Cardiac fibroblast (primary cell): Measurements from ENCODE around the gene SEZ6.

Source experiments
- DNase-seq, 2 donors: peaks; one replicate each; pipeline versions ENCODE4 v3.0.0 to v3.0.0-alpha.2; 2010; ENCODE audit warnings: low read depth in 2 of 2
- H3K4me3 ChIP-seq, 2 donors: replicated peaks in 1 of 2; 1 replicate in 1 of 2; 2 replicates in 1 of 2; pipeline ENCODE4 v1.5.1; 2011; ENCODE audit warnings: low read depth in 2 of 2, low read length in 2 of 2, mild to moderate bottlenecking in 2 of 2, moderate library complexity in 1 of 2
- TF ChIP-seq, protein P1 (sequence below): IDR thresholded peaks from one replicate; pipeline ENCODE4 v1.5.1; 2011; ENCODE audit warnings: low read depth, mild to moderate bottlenecking, low read length, inconsistent platforms

SEZ6 gene

DNA sequence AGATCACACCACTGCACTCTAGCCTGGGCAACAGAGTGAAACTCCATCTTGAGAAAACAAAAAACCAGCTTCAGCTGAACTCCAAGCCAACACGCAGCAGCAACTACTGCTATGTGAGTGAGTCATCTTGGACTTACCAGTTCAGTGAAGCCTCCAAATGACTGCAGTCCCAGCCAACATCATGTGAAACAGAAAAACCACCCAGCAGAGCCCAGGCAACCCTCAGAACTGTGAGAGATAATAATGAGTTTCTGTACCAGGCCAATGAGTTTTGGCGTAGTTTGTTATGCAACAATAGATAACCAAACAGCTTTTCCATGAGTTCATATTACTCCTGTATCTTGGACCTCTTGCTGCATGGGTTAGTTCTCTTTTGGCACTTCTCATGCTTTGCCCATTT, 77.8 kb downstream of the SEZ6 start:
- DNase-seq: peak in 1 of 2 donors; percentile 70
- H3K4me3 ChIP-seq: no peak overlapping the region
- TF ChIP-seq, protein P1, sequence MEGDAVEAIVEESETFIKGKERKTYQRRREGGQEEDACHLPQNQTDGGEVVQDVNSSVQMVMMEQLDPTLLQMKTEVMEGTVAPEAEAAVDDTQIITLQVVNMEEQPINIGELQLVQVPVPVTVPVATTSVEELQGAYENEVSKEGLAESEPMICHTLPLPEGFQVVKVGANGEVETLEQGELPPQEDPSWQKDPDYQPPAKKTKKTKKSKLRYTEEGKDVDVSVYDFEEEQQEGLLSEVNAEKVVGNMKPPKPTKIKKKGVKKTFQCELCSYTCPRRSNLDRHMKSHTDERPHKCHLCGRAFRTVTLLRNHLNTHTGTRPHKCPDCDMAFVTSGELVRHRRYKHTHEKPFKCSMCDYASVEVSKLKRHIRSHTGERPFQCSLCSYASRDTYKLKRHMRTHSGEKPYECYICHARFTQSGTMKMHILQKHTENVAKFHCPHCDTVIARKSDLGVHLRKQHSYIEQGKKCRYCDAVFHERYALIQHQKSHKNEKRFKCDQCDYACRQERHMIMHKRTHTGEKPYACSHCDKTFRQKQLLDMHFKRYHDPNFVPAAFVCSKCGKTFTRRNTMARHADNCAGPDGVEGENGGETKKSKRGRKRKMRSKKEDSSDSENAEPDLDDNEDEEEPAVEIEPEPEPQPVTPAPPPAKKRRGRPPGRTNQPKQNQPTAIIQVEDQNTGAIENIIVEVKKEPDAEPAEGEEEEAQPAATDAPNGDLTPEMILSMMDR: no peak

DNA sequence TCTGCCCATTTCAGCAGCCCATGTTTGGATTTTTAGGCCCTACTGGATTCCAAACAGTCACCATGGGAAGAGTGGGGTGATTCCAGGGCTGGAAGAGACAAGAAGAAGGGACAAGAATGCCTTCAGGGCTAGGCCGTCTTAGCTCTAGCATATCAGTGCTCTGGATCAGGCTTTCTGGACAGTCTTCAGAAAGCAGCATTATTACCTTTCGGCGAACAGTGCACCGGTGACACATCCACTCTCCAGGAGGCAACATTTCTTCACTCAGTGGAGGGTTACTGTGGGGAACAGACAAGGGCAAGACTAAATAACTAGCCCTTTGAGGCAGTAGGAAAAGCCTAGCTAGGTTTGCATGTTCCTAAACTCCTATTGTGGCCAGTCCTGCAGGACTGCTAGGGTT, 79.0 kb downstream of the SEZ6 start:
- DNase-seq: no peak

DNA sequence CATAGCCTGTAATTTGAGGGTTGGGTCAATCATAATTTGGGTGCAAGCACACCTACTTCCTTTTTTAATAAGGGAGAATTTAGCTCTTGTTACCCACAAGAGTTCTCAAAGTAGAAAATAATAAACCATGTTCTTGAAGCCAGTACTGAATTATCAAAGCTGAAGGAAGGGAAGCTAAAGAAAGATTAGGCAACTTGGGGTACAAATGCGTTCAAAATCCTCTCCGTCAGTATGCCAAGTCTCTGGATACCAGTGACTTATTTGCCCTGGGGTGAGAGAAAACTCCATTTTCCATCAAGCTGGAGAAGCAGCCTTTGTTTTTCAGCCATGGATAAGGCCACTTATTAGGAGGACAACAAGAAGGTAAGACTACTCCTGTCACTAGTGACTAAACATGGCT, 79.5 kb downstream of the SEZ6 start:
- H3K4me3 ChIP-seq: no peak overlapping the region
- TF ChIP-seq, protein P1: no peak
- DNase-seq: no peak

More for the DNA sequence above, 79.0 kb downstream of the SEZ6 start:
- TF ChIP-seq, protein P1: no peak
- no peak overlapping the region for H3K4me3 ChIP-seq

DNA sequence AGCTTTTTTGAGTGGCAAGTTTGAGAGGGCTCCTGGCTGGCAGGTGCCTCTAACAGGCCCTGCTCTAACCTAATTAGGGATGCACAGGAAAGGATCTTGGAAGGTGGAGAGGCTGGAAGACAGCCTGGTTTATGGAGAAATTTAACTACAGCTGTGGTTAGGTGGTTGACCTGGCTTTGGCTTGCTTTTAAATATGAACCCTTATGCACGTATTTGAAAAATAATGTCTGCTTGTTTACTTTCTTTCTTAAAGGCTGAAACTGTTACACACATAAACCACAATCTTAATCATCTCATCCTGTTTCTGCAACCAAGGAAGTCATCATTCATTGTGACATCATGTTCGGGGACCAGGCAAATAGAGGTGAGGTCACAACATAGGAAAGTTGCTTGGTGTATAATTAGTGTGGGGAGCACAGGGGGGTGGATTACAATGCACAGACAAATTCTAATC, 79.9 kb downstream of the SEZ6 start:
- H3K4me3 ChIP-seq: no peak overlapping the region
- TF ChIP-seq, protein P1: no peak
- peak; percentile 73 to 94 for DNase-seq

DNA sequence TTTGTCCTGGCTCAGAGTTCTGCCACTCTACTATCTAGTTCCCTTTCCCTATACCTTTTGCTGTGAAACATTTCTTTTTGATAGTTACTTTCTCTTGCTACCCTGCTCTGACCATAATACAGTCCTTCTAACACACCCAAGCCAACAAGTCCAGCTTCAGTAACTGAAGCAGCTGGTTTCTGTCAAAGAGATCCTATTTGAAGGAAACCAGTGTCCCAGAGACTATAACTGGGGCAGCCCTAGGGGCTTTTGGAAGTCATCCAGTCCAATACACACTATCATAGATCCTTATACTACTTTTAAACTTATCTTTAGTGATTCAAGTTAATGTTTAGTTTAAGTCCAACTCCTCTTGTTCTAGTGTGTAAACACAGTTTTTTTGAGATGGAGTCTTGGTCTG, 85.6 kb downstream of the SEZ6 start:
- no peak overlapping the region for H3K4me3 ChIP-seq
- TF ChIP-seq, protein P1: no peak
- no peak for DNase-seq

DNA sequence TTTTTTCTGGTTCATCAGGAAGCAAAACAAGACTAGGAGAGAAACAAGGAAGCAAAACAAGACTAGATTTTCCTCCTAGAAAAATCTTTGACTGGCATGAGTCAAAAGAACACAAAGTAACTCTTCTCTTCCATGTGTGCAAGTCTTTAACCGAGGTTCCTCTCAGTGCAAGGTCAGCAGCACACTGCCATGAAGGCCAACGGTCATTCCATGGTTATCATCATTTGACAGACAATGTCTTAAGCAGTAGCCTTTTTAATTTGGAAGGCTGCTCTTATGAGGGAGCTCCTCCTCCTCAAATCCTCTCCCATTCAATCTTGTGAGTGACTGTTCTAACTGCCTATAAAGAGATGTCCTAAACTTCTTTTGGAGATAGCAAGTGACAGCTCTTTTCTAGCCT, 87.5 kb downstream of the SEZ6 start:
- TF ChIP-seq, protein P1: no peak
- H3K4me3 ChIP-seq: no peak overlapping the region
- no peak for DNase-seq

DNA sequence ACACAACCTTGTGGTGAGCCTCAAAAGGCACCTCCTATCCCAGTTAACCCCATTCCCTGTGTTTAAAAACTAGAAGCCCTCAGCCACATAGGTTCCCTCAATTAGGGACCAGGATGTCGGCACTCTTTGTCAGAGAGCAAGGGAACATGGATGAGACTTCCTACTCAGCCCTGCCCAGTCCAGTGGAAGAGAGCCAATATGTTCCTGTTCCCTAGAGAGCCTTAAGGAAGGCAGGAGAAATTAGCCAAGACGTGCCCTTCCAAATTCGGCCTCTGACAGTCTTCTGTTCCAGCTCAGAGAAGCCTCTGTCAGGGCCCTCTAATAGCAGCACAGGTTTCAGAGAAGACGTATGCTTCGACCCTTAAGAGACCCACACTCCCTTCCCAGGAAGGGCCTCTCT, 88.4 kb downstream of the SEZ6 start:
- TF ChIP-seq, protein P1: no peak
- no peak overlapping the region for H3K4me3 ChIP-seq
- no peak for DNase-seq
